ENCODE measurements around the gene PCYT2.

DNA sequence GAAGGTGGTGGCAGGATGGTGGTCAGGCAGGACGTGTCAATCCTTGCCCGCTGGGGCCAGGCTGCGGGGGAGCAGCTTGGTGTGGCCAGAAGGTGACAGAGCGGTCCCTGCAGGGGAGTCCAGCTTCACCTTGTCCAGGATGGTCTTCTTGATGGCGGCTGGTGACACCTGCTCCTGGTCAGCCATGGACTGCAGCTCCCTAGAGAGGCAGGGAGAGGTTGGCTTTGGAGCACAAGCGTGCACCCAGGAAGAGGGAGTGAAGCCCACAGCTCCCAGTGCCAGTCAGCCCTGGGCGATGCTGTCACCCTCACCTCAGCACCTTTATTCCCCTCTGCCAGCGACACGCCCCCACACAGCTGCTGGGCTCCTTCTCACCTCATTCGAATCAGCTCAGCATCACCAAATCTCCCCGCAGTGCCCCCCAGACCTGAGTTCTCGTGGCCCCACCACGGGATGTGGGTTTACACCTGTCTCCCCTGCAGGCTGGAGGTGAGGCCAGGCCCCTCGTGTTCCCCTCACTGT, 22.0 kb upstream of the PCYT2 start:
- TF ChIP-seq, protein P1, sequence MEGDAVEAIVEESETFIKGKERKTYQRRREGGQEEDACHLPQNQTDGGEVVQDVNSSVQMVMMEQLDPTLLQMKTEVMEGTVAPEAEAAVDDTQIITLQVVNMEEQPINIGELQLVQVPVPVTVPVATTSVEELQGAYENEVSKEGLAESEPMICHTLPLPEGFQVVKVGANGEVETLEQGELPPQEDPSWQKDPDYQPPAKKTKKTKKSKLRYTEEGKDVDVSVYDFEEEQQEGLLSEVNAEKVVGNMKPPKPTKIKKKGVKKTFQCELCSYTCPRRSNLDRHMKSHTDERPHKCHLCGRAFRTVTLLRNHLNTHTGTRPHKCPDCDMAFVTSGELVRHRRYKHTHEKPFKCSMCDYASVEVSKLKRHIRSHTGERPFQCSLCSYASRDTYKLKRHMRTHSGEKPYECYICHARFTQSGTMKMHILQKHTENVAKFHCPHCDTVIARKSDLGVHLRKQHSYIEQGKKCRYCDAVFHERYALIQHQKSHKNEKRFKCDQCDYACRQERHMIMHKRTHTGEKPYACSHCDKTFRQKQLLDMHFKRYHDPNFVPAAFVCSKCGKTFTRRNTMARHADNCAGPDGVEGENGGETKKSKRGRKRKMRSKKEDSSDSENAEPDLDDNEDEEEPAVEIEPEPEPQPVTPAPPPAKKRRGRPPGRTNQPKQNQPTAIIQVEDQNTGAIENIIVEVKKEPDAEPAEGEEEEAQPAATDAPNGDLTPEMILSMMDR (conservative IDR thresholded peaks at IDR 0.05 in 1 of 2, IDR thresholded peaks at IDR 0.05 in 1 of 2; ENCODE audit: extremely low read depth in 1 of 2, insufficient read depth in 1 of 2, low read depth in 1 of 2, low read length in 2 of 2), result no peak
- no peak for TF ChIP-seq EZH2 (IDR thresholded peaks at IDR 0.05; ENCODE audit: borderline replicate concordance, low read length)

Data from mammary epithelial cell (primary cell).